Gastrocnemius medialis (tissue), 4 donors: ENCODE data around the gene SLC25A25.
"Not testable (repeated sequence)": the region's sequence is repeated elsewhere in the genome, so short reads cannot be mapped to it uniquely, and the experiment has no call there.

ENCODE experiments used
- POLR2A ChIP-seq, 2 donors: fragments of 450-650 bp; IDR thresholded peaks; one replicate each; pipeline ENCODE4 v1.6.1; 2017; ENCODE audit warnings: antibody characterized with exemption in 2 of 2, mild to moderate bottlenecking in 2 of 2, moderate library complexity in 2 of 2
- TF ChIP-seq, protein P1 (sequence below), 5 experiments: fragments of 450-650 bp in 3 of 5; fragments of 200-600 bp in 2 of 5; sonication (generic) in 2 of 5; IDR thresholded peaks in 4 of 5; conservative IDR thresholded peaks in 1 of 5; 1 replicate in 4 of 5; 2 replicates in 1 of 5; pipeline ENCODE4 v1.5.1; 2016 to 2019; ENCODE audit warnings: antibody characterized with exemption in 5 of 5, mild to moderate bottlenecking in 3 of 5, moderate library complexity in 3 of 5

DNA sequence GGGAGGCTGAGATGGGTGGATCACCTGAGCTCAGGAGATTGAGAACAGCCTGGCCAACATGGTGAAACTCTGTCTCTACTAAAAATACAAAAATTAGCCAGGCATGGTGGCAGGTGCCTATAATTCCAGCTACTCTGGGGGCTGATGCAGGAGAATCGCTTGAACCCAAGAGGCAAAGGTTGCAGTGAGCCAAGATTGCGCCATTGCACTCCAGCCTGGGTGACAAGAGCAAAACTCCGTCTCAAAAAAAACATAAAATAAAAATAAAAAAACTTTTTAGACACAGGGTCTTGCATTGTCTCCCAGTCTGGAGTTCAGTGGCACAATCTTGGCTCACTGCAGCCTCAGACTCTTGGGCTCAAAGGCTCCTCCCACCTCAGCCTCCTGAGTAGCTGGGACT is 31.5 kb upstream of the SLC25A25 start:
- TF ChIP-seq, protein P1, sequence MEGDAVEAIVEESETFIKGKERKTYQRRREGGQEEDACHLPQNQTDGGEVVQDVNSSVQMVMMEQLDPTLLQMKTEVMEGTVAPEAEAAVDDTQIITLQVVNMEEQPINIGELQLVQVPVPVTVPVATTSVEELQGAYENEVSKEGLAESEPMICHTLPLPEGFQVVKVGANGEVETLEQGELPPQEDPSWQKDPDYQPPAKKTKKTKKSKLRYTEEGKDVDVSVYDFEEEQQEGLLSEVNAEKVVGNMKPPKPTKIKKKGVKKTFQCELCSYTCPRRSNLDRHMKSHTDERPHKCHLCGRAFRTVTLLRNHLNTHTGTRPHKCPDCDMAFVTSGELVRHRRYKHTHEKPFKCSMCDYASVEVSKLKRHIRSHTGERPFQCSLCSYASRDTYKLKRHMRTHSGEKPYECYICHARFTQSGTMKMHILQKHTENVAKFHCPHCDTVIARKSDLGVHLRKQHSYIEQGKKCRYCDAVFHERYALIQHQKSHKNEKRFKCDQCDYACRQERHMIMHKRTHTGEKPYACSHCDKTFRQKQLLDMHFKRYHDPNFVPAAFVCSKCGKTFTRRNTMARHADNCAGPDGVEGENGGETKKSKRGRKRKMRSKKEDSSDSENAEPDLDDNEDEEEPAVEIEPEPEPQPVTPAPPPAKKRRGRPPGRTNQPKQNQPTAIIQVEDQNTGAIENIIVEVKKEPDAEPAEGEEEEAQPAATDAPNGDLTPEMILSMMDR (IDR thresholded peaks at IDR 0.05 in 4 of 5, conservative IDR thresholded peaks at IDR 0.05 in 1 of 5): not testable (repeated sequence)
- TF ChIP-seq POLR2A (IDR thresholded peaks at IDR 0.05): not testable (repeated sequence)
